NCI-H2227 (cell line): ENCODE results near the gene PCDHB7.
"Not testable (repeated sequence)": the region's sequence is repeated elsewhere in the genome, so short reads cannot be mapped to it uniquely, and the experiment has no call there.

ENCODE experiments used
- DNase-seq: peaks from one replicate; lab custom pipeline; 2025; ENCODE audit not compliant: unreplicated experiment; lab: John Stamatoyannopoulos, UW

PCDHB7 gene

DNA sequence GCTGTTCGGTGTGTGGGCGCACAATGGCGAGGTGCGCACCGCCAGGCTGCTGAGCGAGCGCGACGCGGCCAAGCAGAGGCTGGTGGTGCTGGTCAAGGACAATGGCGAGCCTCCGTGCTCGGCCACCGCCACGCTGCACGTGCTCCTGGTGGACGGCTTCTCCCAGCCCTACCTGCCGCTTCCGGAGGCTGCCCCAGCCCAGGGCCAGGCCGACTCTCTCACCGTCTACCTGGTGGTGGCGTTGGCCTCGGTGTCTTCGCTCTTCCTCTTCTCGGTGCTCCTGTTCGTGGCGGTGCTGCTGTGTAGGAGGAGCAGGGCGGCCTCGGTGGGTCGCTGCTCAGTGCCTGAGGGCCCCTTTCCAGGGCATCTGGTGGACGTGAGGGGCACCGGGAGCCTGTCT is 7.4 kb downstream of the PCDHB7 start:
- not testable (repeated sequence) for DNase-seq

DNA sequence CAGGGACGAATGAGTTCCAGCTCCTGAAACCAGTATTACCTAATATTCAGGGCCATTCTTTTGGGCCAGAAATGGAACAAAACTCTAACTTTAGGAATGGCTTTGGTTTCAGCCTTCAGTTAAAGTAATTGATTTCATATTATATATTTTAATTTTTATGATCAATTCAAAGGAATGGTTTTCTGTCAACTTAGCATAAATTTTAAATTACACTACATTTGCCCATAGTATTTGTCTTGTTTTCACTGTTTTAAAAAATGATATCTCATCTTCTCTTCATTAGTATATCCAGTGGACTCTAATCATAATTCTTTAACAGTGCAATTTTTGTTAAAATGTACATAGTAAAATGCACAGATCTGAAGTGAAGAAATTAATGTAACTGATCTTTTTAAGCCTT is 7.9 kb downstream of the PCDHB7 start:
- no peak for DNase-seq

DNA sequence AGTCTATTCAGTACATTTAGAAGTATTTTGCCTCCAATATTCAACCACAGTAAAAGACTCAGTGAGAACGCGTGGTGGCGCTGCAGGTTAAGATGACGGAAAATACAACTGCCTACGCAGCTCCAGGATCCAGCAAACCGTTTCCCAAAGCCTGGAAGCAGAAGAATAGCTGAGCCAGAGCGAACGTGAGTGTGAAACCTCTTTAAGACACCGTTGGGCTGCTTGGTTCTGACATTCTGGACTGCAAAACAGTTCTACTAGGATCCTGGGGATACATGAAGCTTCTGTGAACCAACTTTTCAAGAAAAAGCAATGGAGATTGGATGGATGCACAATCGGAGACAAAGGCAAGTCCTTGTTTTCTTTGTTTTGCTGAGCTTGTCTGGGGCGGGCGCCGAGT is 9.8 kb downstream of the PCDHB7 start, which contains the start of gene PCDHB16:
PCDHB16 (plus strand) TSS at position 140 of the 400 bp plus-strand sequence; CDS start at position 313, 173 bp downstream.
- DNase-seq: peak; percentile 9

DNA sequence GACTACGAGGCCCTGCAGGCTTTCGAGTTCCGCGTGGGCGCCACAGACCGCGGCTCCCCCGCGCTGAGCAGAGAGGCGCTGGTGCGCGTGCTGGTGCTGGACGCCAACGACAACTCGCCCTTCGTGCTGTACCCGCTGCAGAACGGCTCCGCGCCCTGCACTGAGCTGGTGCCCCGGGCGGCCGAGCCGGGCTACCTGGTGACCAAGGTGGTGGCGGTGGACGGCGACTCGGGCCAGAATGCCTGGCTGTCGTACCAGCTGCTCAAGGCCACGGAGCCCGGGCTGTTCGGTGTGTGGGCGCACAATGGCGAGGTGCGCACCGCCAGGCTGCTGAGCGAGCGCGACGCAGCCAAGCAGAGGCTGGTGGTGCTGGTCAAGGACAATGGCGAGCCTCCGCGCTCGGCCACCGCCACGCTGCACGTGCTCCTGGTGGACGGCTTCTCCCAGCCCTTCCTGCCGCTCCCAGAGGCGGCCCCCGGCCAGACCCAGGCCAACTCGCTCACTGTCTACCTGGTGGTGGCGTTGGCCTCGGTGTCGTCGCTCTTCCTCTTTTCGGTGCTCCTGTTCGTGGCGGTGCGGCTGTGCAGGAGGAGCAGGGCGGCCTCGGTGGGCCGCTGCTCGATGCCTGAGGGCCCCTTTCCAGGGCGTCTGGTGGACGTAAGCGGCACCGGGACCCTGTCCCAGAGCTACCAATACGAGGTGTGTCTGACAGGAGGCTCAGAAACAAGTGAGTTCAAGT is 11.8 kb downstream of the PCDHB7 start:
- DNase-seq: not testable (repeated sequence)

DNA sequence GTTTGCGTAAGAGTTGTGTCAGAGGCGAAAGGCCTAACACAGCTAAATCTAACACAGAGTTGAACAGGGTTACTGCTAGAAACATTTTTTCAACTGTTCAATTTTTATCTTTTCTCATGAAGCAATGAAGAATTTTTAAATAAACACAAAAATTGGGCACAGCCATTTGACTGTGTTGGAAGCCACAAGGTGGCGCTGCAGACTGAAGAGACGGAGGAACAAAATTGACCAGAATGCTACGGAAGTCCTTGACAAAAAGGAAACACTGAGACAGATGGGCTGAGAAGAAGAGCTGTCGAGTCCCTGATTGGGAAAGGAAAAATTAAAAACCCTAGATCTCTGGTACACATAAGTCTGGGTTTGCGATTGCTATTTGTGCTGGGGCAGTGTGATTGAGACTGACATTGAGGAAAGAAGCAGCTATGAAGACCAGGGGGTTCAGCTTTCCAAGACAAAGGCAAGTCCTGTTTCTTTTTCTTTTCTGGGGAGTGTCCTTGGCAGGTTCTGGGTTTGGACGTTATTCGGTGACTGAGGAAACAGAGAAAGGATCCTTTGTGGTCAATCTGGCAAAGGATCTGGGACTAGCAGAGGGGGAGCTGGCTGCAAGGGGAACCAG is 14.6 kb downstream of the PCDHB7 start, which contains the start of gene PCDHB9:
PCDHB9 (plus strand) TSS at position 265 of the 616 bp plus-strand sequence; CDS start at position 423, 158 bp downstream.
- peak; percentile 80 for DNase-seq

DNA sequence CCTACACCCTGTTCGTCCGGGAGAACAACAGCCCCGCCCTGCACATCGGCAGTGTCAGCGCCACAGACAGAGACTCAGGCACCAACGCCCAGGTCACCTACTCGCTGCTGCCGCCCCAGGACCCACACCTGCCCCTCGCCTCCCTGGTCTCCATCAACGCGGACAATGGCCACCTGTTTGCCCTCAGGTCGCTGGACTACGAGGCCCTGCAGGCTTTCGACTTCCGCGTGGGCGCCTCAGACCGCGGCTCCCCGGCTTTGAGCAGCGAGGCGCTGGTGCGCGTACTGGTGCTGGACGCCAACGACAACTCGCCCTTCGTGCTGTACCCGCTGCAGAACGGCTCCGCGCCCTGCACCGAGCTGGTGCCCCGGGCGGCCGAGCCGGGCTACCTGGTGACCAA is 16.2 kb downstream of the PCDHB7 start:
- DNase-seq: not testable (repeated sequence)

DNA sequence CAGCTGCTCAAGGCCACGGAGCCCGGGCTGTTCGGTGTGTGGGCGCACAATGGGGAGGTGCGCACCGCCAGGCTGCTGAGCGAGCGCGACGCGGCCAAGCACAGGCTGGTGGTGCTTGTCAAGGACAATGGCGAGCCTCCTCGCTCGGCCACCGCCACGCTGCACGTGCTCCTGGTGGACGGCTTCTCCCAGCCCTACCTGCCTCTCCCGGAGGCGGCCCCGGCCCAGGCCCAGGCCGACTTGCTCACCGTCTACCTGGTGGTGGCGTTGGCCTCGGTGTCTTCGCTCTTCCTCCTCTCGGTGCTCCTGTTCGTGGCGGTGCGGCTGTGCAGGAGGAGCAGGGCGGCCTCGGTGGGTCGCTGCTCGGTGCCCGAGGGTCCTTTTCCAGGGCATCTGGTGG is 16.7 kb downstream of the PCDHB7 start:
- DNase-seq: not testable (repeated sequence)

DNA sequence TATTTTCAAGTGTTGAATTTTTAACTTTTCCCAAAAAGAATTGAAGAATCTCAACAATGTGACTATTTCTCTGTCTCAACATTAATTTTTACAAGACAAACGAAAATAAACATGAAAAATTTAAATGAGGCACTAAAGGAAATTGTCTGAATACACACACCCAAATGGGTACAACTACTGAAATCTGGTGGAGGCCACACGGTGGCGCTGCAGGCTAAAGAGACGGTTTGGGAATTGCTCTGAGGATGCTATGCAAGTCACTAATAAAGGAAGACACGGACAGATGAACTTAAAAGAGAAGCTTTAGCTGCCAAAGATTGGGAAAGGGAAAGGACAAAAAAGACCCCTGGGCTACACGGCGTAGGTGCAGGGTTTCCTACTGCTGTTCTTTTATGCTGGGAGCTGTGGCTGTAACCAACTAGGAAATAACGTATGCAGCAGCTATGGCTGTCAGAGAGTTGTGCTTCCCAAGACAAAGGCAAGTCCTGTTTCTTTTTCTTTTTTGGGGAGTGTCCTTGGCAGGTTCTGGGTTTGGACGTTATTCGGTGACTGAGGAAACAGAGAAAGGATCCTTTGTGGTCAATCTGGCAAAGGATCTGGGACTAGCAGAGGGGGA is 19.8 kb downstream of the PCDHB7 start, which contains the start of gene PCDHB10:
PCDHB10 (plus strand) TSS at position 244 of the 616 bp plus-strand sequence; CDS start at position 444, 200 bp downstream.
- peak; percentile 63 for DNase-seq

DNA sequence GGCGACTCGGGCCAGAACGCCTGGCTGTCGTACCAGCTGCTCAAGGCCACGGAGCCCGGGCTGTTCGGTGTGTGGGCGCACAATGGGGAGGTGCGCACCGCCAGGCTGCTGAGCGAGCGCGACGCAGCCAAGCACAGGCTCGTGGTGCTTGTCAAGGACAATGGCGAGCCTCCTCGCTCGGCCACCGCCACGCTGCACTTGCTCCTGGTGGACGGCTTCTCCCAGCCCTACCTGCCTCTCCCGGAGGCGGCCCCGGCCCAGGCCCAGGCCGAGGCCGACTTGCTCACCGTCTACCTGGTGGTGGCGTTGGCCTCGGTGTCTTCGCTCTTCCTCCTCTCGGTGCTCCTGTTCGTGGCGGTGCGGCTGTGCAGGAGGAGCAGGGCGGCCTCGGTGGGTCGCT is 21.9 kb downstream of the PCDHB7 start:
- DNase-seq: not testable (repeated sequence)

DNA sequence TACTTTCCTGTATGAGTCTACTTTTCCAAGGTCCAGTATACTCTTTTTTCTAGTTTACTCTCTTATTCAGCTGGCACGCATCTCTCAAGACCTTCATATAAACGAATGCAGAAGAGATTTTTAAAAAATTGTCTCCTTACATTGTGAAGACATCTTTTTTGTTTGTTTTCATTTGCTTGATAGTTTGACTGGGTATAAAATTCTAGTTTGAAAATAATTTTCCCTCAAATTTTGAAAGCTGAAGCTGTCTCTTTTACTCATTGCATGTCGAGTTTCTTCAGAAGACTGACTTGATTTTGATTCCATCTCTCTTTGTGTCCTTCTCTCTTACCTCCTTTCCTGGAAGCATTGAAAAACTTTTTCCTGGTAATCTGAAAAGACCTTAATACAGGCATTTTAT is 23.9 kb downstream of the PCDHB7 start:
- no peak for DNase-seq

DNA sequence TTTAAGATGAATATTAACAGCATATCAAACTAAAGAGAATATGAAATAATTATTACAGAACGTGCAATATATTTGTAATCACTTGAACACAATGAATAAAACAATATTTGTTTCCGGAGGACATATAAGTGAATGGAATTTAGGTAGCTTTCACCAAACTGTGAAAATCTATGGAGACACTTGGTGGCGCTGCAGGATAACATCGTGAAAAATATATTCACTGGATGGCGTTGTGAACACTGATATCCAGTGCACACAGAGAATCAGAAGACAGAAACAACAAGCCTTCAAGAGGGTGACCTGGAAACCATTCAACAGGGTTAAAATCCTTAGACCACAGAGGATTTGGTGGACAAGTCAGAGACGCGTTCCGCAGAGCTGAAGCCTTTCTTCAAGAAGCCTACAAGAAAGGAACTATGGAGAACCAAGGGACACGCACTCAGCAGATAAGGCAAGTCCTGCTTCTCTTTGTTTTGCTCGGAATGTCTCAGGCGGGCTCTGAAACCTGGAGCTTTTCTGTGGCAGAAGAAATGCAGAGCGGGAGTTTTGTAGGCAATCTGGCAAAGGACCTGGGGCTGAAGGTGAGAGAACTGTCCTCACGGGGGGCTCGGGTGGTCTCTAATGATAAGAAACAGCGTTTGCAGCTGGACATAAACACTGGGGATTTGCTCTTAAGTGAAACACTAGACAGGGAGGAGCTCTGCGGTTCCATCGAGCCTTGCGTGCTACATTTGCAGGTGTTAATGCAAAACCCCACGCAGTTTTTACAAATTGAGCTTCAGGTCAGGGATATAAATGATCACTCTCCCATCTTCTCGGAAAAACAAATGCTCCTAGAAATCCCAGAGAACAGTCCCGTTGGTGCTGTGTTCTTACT is 27.2 kb downstream of the PCDHB7 start, which contains the start of gene PCDHB11:
PCDHB11 (plus strand) TSS at position 269 of the 877 bp plus-strand sequence; CDS start at position 417, 148 bp downstream.
- DNase-seq: peak; percentile 70

DNA sequence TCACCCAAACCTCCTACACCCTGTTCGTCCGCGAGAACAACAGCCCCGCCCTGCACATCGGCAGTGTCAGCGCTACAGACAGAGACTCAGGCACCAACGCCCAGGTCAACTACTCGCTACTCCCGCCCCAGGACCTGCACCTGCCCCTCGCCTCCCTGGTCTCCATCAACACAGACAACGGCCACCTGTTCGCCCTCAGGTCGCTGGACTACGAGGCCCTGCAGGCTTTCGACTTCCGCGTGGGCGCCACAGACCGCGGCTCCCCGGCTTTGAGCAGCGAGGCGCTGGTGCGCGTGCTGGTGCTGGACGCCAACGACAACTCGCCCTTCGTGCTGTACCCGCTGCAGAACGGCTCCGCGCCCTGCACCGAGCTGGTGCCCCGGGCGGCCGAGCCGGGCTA is 28.7 kb downstream of the PCDHB7 start:
- DNase-seq: not testable (repeated sequence)

DNA sequence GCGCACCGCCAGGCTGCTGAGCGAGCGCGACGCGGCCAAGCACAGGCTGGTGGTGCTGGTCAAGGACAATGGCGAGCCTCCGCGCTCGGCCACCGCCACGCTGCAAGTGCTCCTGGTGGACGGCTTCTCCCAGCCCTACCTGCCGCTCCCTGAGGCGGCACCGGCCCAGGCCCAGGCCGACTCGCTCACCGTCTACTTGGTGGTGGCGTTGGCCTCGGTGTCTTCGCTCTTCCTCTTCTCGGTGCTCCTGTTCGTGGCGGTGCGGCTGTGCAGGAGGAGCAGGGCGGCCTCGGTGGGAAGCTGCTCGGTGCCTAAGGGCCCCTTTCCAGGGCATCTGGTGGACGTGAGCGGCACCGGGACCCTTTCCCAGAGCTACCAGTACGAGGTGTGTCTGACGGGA is 29.2 kb downstream of the PCDHB7 start:
- not testable (repeated sequence) for DNase-seq

DNA sequence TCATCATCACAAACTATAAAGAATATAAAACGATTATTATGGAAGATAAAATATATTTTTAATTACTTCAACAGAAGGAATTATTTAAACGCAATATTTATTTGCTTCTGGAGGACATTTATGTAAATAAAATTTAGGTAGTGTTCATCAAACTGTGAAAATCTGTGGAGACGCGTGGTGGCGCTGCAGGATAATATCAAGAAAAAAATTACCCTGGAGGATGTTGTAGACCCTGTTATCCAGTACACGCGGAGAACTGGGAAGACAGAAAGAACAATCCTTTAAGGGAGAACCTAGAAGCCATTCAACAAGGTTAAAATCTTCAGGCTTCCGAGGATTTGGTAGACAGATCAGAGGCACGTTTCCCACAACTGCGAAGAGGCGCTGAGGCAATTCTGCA is 36.0 kb downstream of the PCDHB7 start, which contains the start of gene PCDHB12:
PCDHB12 (plus strand) TSS at position 242 of the 400 bp plus-strand sequence. CDS start 189 bp downstream, outside the sequence.
- DNase-seq: no peak

DNA sequence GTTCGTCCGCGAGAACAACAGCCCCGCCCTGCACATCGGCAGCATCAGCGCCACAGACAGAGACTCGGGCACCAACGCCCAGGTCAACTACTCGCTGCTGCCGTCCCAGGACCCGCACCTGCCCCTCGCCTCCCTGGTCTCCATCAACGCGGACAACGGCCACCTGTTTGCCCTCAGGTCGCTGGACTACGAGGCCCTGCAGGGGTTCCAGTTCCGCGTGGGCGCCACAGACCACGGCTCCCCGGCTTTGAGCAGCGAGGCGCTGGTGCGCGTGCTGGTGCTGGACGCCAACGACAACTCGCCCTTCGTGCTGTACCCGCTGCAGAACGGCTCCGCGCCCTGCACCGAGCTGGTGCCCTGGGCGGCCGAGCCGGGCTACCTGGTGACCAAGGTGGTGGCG is 37.8 kb downstream of the PCDHB7 start:
- DNase-seq: not testable (repeated sequence)

DNA sequence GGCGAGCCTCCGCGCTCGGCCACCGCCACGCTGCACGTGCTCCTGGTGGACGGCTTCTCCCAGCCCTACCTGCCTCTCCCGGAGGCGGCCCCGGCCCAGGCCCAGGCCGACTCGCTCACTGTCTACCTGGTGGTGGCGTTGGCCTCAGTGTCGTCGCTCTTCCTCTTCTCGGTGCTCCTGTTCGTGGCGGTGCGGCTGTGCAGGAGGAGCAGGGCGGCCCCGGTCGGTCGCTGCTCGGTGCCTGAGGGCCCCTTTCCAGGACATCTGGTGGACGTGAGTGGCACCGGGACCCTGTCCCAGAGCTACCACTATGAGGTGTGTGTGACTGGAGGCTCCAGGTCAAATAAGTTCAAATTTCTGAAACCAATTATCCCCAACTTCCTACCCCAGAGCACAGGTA is 38.4 kb downstream of the PCDHB7 start:
- not testable (repeated sequence) for DNase-seq

DNA sequence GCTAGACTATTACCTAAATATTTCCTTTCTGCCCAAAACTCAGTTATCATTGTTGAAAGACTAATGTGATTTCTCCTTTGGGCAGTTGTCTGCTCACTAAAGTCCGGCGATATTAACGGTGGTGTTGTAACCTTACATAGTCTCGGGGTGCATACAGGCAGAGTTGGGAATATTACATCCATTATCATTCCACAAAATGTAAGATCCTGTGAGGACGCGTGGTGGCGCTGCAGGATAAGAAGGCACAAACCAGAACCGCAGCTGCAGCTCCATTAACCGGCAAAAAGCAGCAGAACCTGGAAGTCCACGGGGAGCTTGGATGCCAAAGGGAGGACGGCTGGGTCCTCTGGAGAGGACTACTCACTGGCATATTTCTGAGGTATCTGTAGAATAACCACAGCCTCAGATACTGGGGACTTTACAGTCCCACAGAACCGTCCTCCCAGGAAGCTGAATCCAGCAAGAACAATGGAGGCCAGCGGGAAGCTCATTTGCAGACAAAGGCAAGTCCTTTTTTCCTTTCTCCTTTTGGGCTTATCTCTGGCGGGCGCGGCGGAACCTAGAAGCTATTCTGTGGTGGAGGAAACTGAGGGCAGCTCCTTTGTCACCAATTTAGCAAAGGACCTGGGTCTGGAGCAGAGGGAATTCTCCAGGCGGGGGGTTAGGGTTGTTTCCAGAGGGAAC is 41.4 kb downstream of the PCDHB7 start, which contains the start of gene PCDHB13:
PCDHB13 (plus strand) TSS at position 264 of the 684 bp plus-strand sequence; CDS start at position 469, 205 bp downstream.
- DNase-seq: peak; percentile 60

DNA sequence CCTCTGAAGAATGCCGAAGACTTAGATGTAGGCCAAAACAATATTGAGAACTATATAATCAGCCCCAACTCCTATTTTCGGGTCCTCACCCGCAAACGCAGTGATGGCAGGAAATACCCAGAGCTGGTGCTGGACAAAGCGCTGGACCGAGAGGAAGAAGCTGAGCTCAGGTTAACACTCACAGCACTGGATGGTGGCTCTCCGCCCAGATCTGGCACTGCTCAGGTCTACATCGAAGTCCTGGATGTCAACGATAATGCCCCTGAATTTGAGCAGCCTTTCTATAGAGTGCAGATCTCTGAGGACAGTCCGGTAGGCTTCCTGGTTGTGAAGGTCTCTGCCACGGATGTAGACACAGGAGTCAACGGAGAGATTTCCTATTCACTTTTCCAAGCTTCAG is 42.1 kb downstream of the PCDHB7 start:
- not testable (repeated sequence) for DNase-seq

DNA sequence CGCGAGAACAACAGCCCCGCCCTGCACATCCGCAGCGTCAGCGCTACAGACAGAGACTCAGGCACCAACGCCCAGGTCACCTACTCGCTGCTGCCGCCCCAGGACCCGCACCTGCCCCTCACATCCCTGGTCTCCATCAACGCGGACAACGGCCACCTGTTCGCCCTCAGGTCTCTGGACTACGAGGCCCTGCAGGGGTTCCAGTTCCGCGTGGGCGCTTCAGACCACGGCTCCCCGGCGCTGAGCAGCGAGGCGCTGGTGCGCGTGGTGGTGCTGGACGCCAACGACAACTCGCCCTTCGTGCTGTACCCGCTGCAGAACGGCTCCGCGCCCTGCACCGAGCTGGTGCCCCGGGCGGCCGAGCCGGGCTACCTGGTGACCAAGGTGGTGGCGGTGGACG is 43.1 kb downstream of the PCDHB7 start:
- DNase-seq: not testable (repeated sequence)

DNA sequence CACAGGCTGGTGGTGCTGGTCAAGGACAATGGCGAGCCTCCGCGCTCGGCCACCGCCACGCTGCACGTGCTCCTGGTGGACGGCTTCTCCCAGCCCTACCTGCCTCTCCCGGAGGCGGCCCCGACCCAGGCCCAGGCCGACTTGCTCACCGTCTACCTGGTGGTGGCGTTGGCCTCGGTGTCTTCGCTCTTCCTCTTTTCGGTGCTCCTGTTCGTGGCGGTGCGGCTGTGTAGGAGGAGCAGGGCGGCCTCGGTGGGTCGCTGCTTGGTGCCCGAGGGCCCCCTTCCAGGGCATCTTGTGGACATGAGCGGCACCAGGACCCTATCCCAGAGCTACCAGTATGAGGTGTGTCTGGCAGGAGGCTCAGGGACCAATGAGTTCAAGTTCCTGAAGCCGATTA is 43.6 kb downstream of the PCDHB7 start:
- not testable (repeated sequence) for DNase-seq
